Ascending aorta (tissue), 2 donors: Measurements from ENCODE around the gene ANKIB1. TPM values are rescaled to one million over a fixed set of nuclear protein-coding genes. Genes with fewer than 3 reads are reported as not detected.

Experiments
- DNase-seq, 2 donors: peaks; one replicate each; pipeline ENCODE4 v3.0.0-alpha.2; 2019; ENCODE audit warnings: low spot score in 2 of 2
- H3K27ac ChIP-seq, 2 donors: fragments of 200-600 bp; sonication (generic); one replicate each; pipeline ENCODE4 v1.5.1; 2016 to 2017; ENCODE audit warnings: mild to moderate bottlenecking in 1 of 2
- H3K27me3 ChIP-seq: fragments of 200-600 bp; sonication (generic); one replicate; pipeline ENCODE4 v1.5.1; 2017
- H3K36me3 ChIP-seq, 2 donors: fragments of 200-600 bp; sonication (generic); one replicate each; pipeline ENCODE4 v1.5.1; 2016
- H3K4me1 ChIP-seq, 2 donors: fragments of 200-600 bp; sonication (generic); one replicate each; pipeline ENCODE4 v1.5.1; 2016 to 2017; ENCODE audit warnings: mild to moderate bottlenecking in 1 of 2
- H3K4me3 ChIP-seq, 2 donors: fragments of 200-600 bp; sonication (generic); one replicate each; pipeline ENCODE4 v1.5.1; 2016 to 2017; ENCODE audit warnings: mild to moderate bottlenecking in 1 of 2
- H3K9me3 ChIP-seq, 2 donors: fragments of 200-600 bp; sonication (generic); one replicate each; pipeline ENCODE4 v1.5.1; 2016
- intact Hi-C: fragments of 100-400 bp; cut with DNase I; formaldehyde crosslinking; loops from one replicate; pipeline ENCODE4 v1.15.1; 2023
- total RNA-seq: library from RNA; depleted of rRNA; stranded (reverse); fragments of >200 nt; gene quantifications from one replicate; pipeline ENCODE4 v1.1.0, GENCODE V29; 2016
- TF ChIP-seq, protein P1 (sequence below), 3 experiments: fragments of 200-600 bp in 2 of 3; fragments of 450-650 bp in 1 of 3; sonication (generic) in 2 of 3; IDR thresholded peaks; one replicate each; pipeline ENCODE4 v1.5.1; 2016 to 2019; ENCODE audit warnings: antibody characterized with exemption in 3 of 3, mild to moderate bottlenecking in 1 of 3, moderate library complexity in 1 of 3

Gene ANKIB1
- total RNA-seq, 1 donor from 2014 or later = 27.4 TPM

- DNase-seq = no peak
These were observed 23.1 kb downstream of the ANKIB1 start for GRCh38 chr7:92268921-92269320.

GRCh38 chr7:92275327-92275726, 29.6 kb downstream of the ANKIB1 start:
- TF ChIP-seq, protein P1, sequence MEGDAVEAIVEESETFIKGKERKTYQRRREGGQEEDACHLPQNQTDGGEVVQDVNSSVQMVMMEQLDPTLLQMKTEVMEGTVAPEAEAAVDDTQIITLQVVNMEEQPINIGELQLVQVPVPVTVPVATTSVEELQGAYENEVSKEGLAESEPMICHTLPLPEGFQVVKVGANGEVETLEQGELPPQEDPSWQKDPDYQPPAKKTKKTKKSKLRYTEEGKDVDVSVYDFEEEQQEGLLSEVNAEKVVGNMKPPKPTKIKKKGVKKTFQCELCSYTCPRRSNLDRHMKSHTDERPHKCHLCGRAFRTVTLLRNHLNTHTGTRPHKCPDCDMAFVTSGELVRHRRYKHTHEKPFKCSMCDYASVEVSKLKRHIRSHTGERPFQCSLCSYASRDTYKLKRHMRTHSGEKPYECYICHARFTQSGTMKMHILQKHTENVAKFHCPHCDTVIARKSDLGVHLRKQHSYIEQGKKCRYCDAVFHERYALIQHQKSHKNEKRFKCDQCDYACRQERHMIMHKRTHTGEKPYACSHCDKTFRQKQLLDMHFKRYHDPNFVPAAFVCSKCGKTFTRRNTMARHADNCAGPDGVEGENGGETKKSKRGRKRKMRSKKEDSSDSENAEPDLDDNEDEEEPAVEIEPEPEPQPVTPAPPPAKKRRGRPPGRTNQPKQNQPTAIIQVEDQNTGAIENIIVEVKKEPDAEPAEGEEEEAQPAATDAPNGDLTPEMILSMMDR (IDR thresholded peaks at IDR 0.05) = no peak
- Histone ChIP-seq H3K27ac (no peak overlapping the region), H3K27me3 (no peaks in the 10 kb centered on the region), H3K36me3 (no peaks in the 10 kb centered on the region), H3K4me1 (peaks cover 3 to 6% of the 10 kb centered on the region in 2 donors), H3K4me3 (no peak overlapping the region), H3K9me3 (no peaks in the 10 kb centered on the region)
- intact Hi-C loops = no loop called here
- no peak for DNase-seq

More at GRCh38 chr7:92268921-92269320, 23.1 kb downstream of the ANKIB1 start:
- Histone ChIP-seq H3K9me3 (no peaks in the 10 kb centered on the region), H3K4me3 (no peak overlapping the region), H3K36me3 (no peaks in the 10 kb centered on the region), H3K4me1 (no peaks in the 10 kb centered on the region), H3K27ac (no peak overlapping the region), H3K27me3 (no peaks in the 10 kb centered on the region)
- intact Hi-C loops = no loop called here
- TF ChIP-seq, protein P1 (IDR thresholded peaks at IDR 0.05) = no peak

GRCh38 chr7:92276460-92276864, 30.7 kb downstream of the ANKIB1 start:
- intact Hi-C loops = no loop called here
- Histone ChIP-seq H3K27ac (no peak overlapping the region), H3K4me3 (no peak overlapping the region), H3K4me1 (peaks cover 3 to 6% of the 10 kb centered on the region in 2 donors), H3K9me3 (no peaks in the 10 kb centered on the region), H3K27me3 (no peaks in the 10 kb centered on the region), H3K36me3 (no peaks in the 10 kb centered on the region)
- no peak for DNase-seq
- TF ChIP-seq, protein P1 (IDR thresholded peaks at IDR 0.05) = no peak

DNA sequence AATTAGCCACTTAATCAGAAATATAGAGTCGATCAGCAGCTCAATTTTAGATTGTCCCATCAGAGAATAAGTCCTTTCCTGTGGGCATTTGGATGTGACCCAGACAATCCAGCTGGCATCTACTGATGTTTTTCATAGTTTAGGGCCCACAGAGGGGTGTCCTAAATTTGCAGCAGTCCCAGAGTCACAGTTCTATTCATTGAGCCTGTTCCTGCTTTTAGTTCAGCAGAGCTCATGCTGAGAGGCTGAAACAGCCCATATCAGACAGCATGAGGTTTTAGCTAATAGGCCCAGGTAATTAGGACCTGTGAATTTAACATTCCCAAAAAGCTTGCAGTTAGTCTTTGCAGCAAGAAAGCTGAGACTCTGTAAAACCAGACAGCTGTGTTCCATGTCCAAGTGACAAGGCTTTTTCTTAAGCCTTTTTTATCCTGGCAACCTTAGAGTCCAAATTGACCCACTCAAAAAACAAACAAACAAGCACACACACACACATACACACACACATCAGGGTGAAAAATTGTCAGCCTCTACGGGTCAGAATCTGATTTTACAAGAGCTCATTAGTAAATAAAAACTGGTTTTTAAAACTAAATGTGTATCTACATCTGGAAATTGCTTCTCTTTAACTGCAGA, 33.7 kb downstream of the ANKIB1 start:
- DNase-seq = no peak
- Histone ChIP-seq H3K27me3 (no peaks in the 10 kb centered on the region), H3K4me3 (no peak overlapping the region), H3K36me3 (no peaks in the 10 kb centered on the region), H3K4me1 (peaks cover 3 to 8% of the 10 kb centered on the region in 2 donors), H3K27ac (no peak overlapping the region), H3K9me3 (no peaks in the 10 kb centered on the region)
- TF ChIP-seq, protein P1 (IDR thresholded peaks at IDR 0.05) = no peak
- intact Hi-C loops = no loop called here

DNA sequence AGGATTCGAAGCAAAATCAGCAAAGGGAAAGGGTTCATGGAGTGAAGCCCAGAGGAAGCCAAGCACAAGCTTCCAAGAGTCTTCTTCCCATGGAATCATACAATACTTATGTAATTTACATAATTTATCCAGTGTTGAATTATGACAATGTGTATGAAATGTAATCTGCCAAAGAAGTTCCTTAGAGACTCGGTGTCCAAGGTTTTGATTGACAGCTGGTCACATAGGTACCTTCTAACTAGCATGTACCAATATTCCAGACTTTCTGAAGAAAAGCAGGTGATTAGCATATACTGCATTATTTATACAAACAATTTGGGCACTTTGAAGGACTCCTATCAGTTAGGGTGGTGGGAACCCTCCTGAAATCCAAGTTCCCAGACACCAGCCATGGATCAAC, 35.3 kb downstream of the ANKIB1 start:
- Histone ChIP-seq H3K4me1 (peaks cover 3 to 8% of the 10 kb centered on the region in 2 donors), H3K4me3 (no peak overlapping the region), H3K36me3 (no peaks in the 10 kb centered on the region), H3K9me3 (no peaks in the 10 kb centered on the region), H3K27ac (no peak overlapping the region), H3K27me3 (no peaks in the 10 kb centered on the region)
- TF ChIP-seq, protein P1 (IDR thresholded peaks at IDR 0.05) = no peak
- intact Hi-C loops = no loop called here
- no peak for DNase-seq
